ENCODE results near the gene OPN1MW3.
"Not testable (repeated sequence)": the region's sequence is repeated elsewhere in the genome, so short reads cannot be mapped to it uniquely, and the experiment has no call there.

Gene OPN1MW3

DNA sequence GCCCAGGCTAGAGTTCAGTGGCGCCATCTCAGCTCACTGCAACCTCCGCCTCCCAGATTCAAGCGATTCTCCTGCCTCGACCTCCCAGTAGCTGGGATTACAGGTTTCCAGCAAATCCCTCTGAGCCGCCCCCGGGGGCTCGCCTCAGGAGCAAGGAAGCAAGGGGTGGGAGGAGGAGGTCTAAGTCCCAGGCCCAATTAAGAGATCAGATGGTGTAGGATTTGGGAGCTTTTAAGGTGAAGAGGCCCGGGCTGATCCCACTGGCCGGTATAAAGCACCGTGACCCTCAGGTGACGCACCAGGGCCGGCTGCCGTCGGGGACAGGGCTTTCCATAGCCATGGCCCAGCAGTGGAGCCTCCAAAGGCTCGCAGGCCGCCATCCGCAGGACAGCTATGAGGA is at the start of gene OPN1MW3:
Gene OPN1MW3, plus strand, starts transcription at position 301 of the 400 bp plus-strand sequence. Its CDS starts 38 bp downstream, at position 339.
- DNase-seq (ENCODE audit: low read depth) = not testable (repeated sequence)

DNA sequence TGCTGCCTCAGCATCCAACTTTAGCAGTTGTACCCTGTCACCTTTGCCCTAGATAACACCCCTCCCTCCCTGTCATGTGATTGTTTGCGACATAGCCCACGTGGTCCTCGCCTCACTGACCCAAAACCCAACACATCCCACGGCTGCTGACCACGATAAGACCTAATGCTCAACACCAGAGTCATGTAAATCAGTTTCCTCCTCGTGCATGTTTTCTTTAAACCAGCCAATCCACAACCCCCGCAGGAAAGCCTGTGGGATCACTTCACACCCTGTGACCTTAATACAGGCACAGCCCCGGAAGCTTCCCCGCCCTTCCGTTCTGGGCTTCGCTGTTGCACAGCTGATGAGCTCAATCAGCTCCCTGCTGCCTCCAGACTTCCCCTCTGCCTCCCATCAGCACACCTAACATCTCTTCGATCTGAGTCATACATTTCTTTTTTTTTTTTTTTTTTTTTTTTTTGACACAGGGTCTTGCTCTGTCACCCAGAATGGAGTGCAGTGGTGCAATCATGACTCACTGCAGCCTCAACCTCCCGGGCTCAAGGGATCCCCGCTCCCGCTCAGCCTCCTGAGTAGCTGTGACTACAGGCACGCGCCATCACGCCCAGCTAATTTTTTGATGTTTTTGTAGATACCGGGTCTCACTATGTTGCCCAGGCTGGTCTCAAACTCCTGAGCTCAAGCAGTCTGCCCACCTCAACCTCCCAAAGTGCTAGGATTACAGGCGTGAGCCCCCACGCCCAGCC is 47.5 kb upstream of the OPN1MW3 start:
- not testable (repeated sequence) for DNase-seq (ENCODE audit: low read depth)

DNA sequence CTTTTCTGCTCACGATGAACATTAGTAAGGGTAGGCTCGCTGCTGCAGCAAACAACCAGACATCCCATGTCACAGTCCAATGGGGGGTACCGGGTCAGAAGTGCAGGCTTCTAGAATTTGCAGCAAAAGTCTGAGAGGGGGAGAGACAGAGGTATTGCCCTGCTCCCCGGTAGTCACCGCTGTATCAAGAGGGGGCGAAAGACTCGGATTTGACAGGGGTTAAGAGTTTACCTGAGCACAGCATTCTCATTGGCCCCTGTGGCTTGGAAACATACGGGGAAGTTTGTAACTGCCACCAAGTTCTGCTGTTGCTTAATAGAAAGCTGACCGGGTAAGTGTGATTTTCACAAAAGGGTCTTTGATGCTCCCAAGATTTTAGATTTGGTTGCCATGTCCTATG is 46.3 kb upstream of the OPN1MW3 start:
- DNase-seq (ENCODE audit: low read depth) = not testable (repeated sequence)

DNA sequence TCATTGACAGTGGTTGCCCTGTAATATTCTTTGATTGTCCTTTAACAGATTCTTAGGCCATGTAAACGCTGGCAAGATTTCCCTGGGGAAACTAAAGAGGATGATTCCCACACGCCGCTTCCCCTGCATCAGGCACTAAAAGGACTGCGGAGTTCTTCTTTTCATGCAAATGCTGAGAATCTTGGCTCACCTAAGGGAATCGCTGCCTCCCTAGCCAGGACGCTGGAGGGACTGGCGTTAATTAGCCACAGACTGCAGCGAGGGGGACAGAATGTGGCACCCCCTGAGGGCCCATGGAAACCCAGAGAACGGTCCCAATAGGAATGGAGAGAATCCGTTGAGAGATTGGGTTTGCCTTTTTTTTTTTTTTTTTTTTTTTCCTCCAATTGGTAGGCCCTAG is 45.9 kb upstream of the OPN1MW3 start:
- DNase-seq (ENCODE audit: low read depth) = not testable (repeated sequence)

DNA sequence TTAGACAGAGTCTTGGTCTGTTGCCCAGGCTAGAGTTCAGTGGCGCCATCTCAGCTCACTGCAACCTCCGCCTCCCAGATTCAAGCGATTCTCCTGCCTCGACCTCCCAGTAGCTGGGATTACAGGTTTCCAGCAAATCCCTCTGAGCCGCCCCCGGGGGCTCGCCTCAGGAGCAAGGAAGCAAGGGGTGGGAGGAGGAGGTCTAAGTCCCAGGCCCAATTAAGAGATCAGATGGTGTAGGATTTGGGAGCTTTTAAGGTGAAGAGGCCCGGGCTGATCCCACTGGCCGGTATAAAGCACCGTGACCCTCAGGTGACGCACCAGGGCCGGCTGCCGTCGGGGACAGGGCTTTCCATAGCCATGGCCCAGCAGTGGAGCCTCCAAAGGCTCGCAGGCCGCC is 37.9 kb upstream of the OPN1MW3 start, which contains the start of gene OPN1MW2:
Gene OPN1MW2, plus strand, starts transcription at position 301 of the 400 bp plus-strand sequence. Its CDS starts 60 bp downstream, at position 361.
- not testable (repeated sequence) for DNase-seq (ENCODE audit: low read depth)

DNA sequence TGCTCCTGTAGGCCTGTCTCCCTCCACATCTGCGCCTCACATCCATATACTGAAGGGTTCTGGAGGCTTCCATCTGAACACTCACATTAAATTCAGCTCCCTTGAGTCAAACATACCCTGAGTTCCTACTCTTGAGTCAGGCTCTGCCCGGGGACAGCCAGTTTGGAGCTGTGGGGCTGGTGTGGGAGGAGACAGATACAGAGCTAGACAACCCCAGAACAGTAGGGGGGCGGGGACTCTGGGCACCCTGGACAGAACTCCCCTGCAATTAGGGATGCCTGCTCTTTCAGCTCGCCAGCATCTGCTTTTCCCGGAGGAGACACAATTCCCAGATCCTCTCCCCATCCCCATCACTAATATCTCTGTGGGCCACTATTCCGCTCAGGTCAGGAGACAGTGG is 32.1 kb upstream of the OPN1MW3 start:
- not testable (repeated sequence) for DNase-seq (ENCODE audit: low read depth)

DNA sequence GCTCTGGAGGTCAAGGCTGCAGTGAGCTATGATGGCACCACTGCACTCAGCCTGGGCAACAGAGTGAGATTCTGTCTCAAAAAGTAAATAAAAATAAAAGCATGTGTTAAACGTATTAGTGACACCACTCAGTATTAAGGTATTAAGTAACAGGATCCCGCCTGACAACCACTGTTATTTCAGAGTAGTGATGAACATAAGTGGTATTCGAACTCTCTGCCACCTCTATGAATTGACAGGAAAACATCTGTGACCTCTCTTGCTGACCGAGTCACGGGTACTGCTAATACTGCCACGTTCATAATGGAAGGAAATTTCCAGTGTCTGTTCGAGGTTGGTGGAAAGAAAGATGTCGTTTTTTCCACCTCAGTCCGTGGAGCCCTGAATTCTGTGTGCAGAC is 30.7 kb upstream of the OPN1MW3 start:
- not testable (repeated sequence) for DNase-seq (ENCODE audit: low read depth)

DNA sequence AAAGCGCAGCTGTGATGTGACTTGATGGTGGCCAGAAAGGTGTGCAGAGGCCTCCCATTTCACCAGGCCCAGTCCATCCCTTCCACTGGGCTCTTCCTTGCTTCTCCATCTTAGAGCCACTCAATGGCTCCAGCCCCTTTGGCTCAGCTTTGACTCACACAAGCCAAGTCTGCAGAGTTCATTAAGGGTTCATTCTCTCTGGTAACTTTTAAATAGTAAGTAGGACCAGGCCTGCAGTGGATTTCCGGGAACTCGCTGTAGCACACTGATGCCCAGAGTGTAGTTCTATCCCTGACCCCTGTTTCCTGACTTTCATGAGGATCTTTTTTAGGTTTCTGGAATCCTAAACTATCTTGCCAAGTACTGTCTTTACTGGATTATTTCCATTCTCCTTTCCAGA is 25.9 kb upstream of the OPN1MW3 start:
- DNase-seq (ENCODE audit: low read depth) = not testable (repeated sequence)

DNA sequence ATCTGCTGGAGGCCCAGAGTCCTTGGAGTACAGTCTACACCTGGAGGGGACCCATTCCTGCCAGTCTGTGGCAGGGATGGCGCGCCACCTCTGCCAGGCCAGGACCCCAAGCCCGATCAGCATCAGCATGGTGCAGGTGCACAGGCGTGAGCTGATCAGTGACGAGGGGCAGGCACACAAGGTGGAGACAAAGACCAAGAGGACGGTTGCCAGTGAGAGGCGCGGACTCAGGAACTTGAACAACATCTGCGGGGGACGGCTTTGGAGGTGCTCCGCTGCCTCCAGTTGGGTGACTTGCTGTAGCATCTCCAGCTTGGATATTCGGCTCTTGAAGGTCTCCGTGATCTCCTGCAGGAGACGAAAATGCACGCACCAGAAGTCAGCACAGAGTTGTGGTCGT is 23.8 kb upstream of the OPN1MW3 start:
- DNase-seq (ENCODE audit: low read depth) = not testable (repeated sequence)

DNA sequence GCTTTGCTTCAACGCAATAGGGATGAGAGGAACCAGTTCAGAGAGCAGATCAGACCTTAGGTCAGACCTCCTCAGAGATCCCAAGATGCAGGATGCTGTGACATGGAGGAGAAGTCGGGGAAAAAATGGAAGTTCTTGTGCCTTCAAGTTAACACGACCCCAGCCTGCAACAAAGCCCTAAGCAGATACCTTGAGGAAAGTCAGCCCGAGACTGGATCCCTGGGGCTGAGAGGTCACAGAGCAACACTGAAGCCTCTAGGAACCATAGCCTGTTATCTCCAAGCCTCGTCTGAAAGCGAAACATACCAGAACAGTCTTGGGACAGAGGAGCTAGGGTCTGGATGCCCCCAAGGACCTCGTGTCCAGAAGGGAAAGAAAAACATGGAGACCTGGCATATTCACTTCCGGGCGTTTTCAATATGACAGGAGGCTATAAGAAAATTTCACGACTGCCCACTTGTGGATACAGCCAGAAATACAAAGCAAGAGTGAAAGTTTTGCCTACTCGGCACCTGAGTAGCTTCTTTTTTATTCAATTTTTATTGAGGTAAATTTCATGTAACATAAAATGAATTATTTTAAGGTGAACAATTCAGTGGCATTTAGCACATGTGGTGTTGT is 18.3 kb upstream of the OPN1MW3 start:
- DNase-seq (ENCODE audit: low read depth) = not testable (repeated sequence)

DNA sequence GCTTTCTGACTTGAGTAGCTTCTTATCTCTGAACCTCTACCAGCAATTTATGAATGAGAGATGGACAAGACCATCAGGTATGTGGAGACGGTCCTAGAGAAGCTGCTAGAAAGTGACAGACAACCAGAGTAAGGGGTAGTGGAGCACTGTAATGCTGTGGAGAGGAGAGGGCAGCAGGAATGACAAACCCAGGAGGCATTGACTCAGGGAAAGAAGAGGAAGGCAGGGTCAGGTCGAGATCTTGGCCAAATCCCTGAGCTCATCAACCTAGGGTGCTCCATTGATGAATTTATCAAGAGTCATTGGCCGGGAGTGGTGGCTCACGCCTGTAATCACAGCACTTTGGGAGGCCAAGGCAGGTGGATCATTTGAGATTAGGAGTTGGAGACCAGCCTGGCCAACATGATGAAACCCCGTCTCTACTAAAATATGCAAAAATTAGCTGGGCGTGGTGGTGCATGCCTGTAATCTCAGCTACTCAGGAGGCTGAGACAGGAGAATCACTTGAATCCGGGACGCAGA is 17.3 kb upstream of the OPN1MW3 start:
- DNase-seq (ENCODE audit: low read depth) = not testable (repeated sequence)

DNA sequence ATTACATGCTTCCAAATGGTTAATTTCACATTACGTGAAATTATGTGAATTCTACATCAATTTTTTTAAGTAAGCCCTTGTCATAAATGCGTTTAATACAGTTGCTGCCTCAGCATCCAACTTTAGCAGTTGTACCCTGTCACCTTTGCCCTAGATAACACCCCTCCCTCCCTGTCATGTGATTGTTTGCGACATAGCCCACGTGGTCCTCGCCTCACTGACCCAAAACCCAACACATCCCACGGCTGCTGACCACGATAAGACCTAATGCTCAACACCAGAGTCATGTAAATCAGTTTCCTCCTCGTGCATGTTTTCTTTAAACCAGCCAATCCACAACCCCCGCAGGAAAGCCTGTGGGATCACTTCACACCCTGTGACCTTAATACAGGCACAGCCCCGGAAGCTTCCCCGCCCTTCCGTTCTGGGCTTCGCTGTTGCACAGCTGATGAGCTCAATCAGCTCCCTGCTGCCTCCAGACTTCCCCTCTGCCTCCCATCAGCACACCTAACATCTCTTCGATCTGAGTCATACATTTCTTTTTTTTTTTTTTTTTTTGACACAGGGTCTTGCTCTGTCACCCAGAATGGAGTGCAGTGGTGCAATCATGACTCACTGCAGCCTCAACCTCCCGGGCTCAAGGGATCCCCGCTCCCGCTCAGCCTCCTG is 9.9 kb upstream of the OPN1MW3 start:
- DNase-seq (ENCODE audit: low read depth) = not testable (repeated sequence)

DNA sequence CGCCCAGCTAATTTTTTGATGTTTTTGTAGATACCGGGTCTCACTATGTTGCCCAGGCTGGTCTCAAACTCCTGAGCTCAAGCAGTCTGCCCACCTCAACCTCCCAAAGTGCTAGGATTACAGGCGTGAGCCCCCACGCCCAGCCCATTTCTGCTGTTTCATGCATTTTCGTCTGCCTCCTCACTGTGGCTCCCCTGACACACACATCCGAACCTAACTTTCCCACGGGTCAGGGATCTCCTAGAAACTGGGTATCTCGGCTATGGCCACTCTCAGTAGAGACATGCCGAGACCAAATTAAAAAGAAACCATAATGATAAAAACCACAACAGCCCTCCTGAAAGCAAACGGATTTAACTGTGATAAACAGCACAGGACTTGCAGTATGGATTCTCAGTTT is 9.3 kb upstream of the OPN1MW3 start:
- DNase-seq (ENCODE audit: low read depth) = not testable (repeated sequence)

DNA sequence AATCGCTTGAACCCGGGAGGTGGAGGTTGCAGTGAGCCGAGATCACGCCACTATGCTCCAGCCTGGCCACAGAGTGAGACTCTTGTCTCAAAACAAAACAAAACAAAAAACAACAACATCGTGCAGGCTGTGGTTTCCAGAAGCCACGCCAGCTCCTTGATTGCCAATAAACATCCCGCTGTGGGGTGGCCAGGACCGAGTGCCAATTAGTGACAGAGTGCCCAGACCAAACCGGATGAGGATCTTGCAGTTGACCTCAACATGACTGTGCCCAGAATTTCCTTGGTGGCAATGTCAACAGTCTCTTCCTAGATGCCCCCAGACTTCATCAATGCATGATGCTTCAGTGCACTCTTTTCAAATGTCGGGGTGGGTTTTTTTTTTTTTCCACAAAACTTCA is 1.3 kb downstream of the OPN1MW3 start:
- DNase-seq (ENCODE audit: low read depth) = not testable (repeated sequence)

DNA sequence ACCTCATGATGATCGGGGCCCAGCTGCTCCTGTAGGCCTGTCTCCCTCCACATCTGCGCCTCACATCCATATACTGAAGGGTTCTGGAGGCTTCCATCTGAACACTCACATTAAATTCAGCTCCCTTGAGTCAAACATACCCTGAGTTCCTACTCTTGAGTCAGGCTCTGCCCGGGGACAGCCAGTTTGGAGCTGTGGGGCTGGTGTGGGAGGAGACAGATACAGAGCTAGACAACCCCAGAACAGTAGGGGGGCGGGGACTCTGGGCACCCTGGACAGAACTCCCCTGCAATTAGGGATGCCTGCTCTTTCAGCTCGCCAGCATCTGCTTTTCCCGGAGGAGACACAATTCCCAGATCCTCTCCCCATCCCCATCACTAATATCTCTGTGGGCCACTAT is 5.7 kb downstream of the OPN1MW3 start:
- not testable (repeated sequence) for DNase-seq (ENCODE audit: low read depth)

DNA sequence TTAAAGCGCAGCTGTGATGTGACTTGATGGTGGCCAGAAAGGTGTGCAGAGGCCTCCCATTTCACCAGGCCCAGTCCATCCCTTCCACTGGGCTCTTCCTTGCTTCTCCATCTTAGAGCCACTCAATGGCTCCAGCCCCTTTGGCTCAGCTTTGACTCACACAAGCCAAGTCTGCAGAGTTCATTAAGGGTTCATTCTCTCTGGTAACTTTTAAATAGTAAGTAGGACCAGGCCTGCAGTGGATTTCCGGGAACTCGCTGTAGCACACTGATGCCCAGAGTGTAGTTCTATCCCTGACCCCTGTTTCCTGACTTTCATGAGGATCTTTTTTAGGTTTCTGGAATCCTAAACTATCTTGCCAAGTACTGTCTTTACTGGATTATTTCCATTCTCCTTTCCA is 11.9 kb downstream of the OPN1MW3 start:
- not testable (repeated sequence) for DNase-seq (ENCODE audit: low read depth)

DNA sequence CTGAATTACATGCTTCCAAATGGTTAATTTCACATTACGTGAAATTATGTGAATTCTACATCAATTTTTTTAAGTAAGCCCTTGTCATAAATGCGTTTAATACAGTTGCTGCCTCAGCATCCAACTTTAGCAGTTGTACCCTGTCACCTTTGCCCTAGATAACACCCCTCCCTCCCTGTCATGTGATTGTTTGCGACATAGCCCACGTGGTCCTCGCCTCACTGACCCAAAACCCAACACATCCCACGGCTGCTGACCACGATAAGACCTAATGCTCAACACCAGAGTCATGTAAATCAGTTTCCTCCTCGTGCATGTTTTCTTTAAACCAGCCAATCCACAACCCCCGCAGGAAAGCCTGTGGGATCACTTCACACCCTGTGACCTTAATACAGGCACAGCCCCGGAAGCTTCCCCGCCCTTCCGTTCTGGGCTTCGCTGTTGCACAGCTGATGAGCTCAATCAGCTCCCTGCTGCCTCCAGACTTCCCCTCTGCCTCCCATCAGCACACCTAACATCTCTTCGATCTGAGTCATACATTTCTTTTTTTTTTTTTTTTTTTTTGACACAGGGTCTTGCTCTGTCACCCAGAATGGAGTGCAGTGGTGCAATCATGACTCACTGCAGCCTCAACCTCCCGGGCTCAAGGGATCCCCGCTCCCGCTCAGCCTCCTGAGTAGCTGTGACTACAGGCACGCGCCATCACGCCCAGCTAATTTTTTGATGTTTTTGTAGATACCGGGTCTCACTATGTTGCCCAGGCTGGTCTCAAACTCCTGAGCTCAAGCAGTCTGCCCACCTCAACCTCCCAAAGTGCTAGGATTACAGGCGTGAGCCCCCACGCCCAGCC is 27.3 kb downstream of the OPN1MW3 start:
- not testable (repeated sequence) for DNase-seq (ENCODE audit: low read depth)

DNA sequence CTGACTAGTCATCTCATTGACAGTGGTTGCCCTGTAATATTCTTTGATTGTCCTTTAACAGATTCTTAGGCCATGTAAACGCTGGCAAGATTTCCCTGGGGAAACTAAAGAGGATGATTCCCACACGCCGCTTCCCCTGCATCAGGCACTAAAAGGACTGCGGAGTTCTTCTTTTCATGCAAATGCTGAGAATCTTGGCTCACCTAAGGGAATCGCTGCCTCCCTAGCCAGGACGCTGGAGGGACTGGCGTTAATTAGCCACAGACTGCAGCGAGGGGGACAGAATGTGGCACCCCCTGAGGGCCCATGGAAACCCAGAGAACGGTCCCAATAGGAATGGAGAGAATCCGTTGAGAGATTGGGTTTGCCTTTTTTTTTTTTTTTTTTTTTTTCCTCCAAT is 29.0 kb downstream of the OPN1MW3 start:
- DNase-seq (ENCODE audit: low read depth) = not testable (repeated sequence)

DNA sequence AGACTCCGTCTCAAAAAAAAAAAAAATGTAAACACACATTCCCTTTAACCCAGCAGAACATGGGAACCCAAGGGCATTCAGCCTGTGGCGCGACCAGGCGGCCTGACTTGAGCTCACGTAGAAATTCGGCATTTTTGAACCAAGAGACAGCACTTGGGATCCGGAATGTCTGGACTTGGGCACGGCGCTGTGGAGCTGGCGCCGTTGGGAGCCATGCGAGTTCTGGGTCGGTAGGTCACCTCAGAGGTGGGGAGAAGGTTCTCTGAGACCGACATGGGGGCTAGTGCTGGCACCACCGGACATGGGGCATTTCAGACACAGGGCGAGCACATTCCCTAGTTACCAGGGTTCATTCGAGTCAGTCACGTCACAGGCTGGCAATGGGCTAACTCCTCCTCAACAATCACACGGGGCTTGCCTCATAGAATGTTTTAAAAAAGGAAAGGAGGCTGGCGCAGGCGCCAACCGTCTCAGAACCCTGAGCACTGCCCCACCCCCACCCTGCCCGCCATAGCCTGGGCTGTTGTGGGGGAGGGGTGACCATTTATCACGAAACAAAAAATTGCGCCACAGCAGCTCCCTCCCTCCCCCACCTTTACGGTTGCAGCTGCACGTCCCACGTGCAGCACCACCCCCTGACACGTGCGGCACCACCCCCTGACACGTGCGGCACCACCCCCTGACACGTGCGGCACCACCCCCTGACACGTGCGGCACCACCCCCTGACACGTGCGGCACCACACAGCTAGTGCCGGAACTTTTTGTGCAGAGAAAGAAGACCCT is 37.6 kb downstream of the OPN1MW3 start, which contains the start of gene TEX28:
Gene TEX28, minus strand, starts transcription at position 334 of the 784 bp plus-strand sequence. CDS start 3,007 bp downstream, outside the sequence.
- DNase-seq (ENCODE audit: low read depth) = no peak

DNA sequence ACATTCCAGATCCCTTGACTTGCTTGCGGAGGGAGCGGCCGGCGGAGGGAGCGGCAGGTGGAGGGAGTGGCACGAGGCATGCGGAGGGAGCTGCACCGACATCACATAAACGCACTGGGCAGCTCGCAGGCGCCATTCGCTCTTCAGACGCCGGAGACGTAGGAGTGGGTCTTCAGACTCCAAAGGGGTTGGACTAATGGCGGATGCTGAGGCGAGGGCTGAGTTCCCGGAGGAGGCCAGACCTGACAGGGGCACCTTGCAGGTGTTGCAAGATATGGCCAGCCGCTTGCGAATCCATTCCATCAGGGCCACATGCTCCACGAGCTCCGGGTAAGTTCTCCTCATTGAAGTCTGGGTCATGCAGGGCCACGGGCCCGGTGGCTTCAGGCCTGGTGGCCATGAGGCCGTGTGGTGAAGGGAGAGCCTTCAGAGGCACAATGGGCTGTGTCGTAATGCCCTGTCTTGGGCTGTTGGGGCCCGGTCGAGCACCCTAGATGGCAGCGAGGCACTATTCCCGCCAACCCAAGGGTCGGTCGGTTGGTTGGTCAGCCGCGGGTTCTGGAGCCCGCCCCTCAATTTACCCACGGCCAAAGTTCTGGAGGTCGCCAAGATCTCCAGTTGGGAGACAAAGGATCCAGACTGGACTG is 38.4 kb downstream of the OPN1MW3 start, which contains the start of gene TKTL1:
Gene TKTL1, plus strand, starts transcription at position 132 of the 647 bp plus-strand sequence. Its CDS starts 65 bp downstream, at position 197.
- DNase-seq (ENCODE audit: low read depth) = no peak

All from CMK (cell line).